Activated B cell treated with CpG ODN at 0.5 μM for 24 hours (primary cell): ENCODE measurements around the gene CRHR1. TPM values are rescaled to one million over a fixed set of nuclear protein-coding genes. Genes with fewer than 3 reads are reported as not detected.

Experiments used
- ATAC-seq: fragments of 200-7000 bp; cut with Tn5 transposase; one replicate; pipeline ENCODE4 v1.10.0; 2021; ENCODE audit warnings: low read depth, mild to moderate bottlenecking, moderate library complexity
- CTCF ChIA-PET: fragments of 350-600 bp; sonication (Branson Sonifier 250); formaldehyde crosslinking; loops from one replicate; lab custom pipeline; 2021; ENCODE audit warnings: antibody characterized with exemption; lab: Charles Lee
- POLR2A ChIA-PET: fragments of 350-600 bp; sonication (Branson Sonifier 250); formaldehyde crosslinking; loops from one replicate; lab custom pipeline; 2021; ENCODE audit warnings: antibody characterized with exemption; lab: Charles Lee
- DNase-seq: peaks from one replicate; pipeline ENCODE4 v3.0.0; 2022
- H3K27ac Mint-ChIP-seq: one replicate; pipeline ENCODE4 v1.8.0; 2020; ENCODE audit warnings: mixed read lengths
- H3K27me3 Mint-ChIP-seq: one replicate; pipeline ENCODE4 v1.8.0; 2021; ENCODE audit warnings: mixed read lengths
- H3K36me3 Mint-ChIP-seq: one replicate; pipeline ENCODE4 v1.8.0; 2021; ENCODE audit warnings: low read depth, mixed read lengths
- H3K4me1 Mint-ChIP-seq: one replicate; pipeline ENCODE4 v1.8.0; 2021; ENCODE audit warnings: mixed read lengths
- H3K4me3 Mint-ChIP-seq: one replicate; pipeline ENCODE4 v1.8.0; 2020; ENCODE audit warnings: mild to moderate bottlenecking, mixed read lengths
- H3K9me3 Mint-ChIP-seq: one replicate; pipeline ENCODE4 v1.8.0; 2020; ENCODE audit warnings: mixed read lengths
- CTCF ChIP-seq: fragments of 200-600 bp; IDR thresholded peaks from one replicate; pipeline ENCODE4 v1.8.0; 2022; ENCODE audit warnings: antibody characterized with exemption, mild to moderate bottlenecking
- intact Hi-C: fragments of 100-400 bp; cut with micrococcal nuclease; formaldehyde crosslinking; loops from one replicate; pipeline ENCODE4 v1.15.1; 2024
- total RNA-seq: library from RNA; stranded (reverse); gene quantifications from 2 replicates; pipeline ENCODE4 v1.2.3, GENCODE V29; 2022

Gene CRHR1
- total RNA-seq, 1 donor from 2014 or later, result not detected

GRCh38 chr17:45788057-45788456 is 3.9 kb downstream of the CRHR1 start:
- Mint-ChIP-seq H3K36me3 (no peaks in the 10 kb centered on the region), H3K4me1 (peaks cover 13% of the 10 kb centered on the region), H3K27me3 (peaks cover 49% of the 10 kb centered on the region), H3K4me3 (no peak overlapping the region), H3K9me3 (no peaks in the 10 kb centered on the region), H3K27ac (no peak overlapping the region)
- CTCF ChIA-PET, result no interaction called here
- intact Hi-C loops, result loop anchor here (10.0 kb wide), 2 partner anchors 93 to 477 kb away; no protein-coding TSS in a partner anchor
- no peak for ATAC-seq
- POLR2A ChIA-PET, result no interaction called here
- TF ChIP-seq CTCF, result no peak
- DNase-seq, result no peak

- Mint-ChIP-seq H3K36me3 (no peaks in the 10 kb centered on the region), H3K4me1 (peaks cover 6% of the 10 kb centered on the region), H3K27me3 (peaks cover 50% of the 10 kb centered on the region), H3K9me3 (no peaks in the 10 kb centered on the region), H3K4me3 (no peak overlapping the region), H3K27ac (no peak overlapping the region)
- intact Hi-C loops, result loop anchor here (10.0 kb wide), 2 partner anchors 95 to 475 kb away; no protein-coding TSS in a partner anchor
- ChIA-PET CTCF (no interaction called here), POLR2A (no interaction called here)
- ATAC-seq, result no peak
- TF ChIP-seq CTCF, result no peak
- DNase-seq, result no peak
Measured at GRCh38 chr17:45789874-45790273, 5.8 kb downstream of the CRHR1 start.

GRCh38 chr17:45790296-45790922 is 6.3 kb downstream of the CRHR1 start:
- no peaks in the 10 kb centered on the region for H3K36me3 Mint-ChIP-seq
- H3K27me3 Mint-ChIP-seq, result peaks cover 53% of the 10 kb centered on the region
- no peaks in the 10 kb centered on the region for H3K9me3 Mint-ChIP-seq
- ChIA-PET CTCF (no interaction called here), POLR2A (no interaction called here)
- no peak for TF ChIP-seq CTCF
- no peak for ATAC-seq
- no peak overlapping the region for H3K4me3 Mint-ChIP-seq
- no peak overlapping the region for H3K27ac Mint-ChIP-seq
- peaks cover 5% of the 10 kb centered on the region for H3K4me1 Mint-ChIP-seq
- no peak for DNase-seq
- intact Hi-C loops, result no loop called here

- Mint-ChIP-seq H3K9me3 (no peaks in the 10 kb centered on the region), H3K4me3 (no peak overlapping the region), H3K4me1 (peaks cover 2% of the 10 kb centered on the region), H3K27ac (no peak overlapping the region), H3K36me3 (no peaks in the 10 kb centered on the region), H3K27me3 (peaks cover 52% of the 10 kb centered on the region)
- CTCF ChIA-PET, result no interaction called here
- intact Hi-C loops, result no loop called here
- TF ChIP-seq CTCF, result no peak
- ATAC-seq (no peak), DNase-seq (no peak)
- POLR2A ChIA-PET, result no interaction called here
Measured at GRCh38 chr17:45791041-45791582, 7.0 kb downstream of the CRHR1 start.

- no peak for TF ChIP-seq CTCF
- Mint-ChIP-seq H3K27ac (no peak overlapping the region), H3K4me3 (no peak overlapping the region), H3K36me3 (no peaks in the 10 kb centered on the region), H3K9me3 (no peaks in the 10 kb centered on the region), H3K4me1 (peaks cover 2% of the 10 kb centered on the region), H3K27me3 (peaks cover 51% of the 10 kb centered on the region)
- no peak for DNase-seq
- no peak for ATAC-seq
- intact Hi-C loops, result no loop called here
- POLR2A ChIA-PET, result no interaction called here
- CTCF ChIA-PET, result no interaction called here
Measured at GRCh38 chr17:45791935-45792334, 7.8 kb downstream of the CRHR1 start.
